ENCODE data around the gene TRIM40.

DNA sequence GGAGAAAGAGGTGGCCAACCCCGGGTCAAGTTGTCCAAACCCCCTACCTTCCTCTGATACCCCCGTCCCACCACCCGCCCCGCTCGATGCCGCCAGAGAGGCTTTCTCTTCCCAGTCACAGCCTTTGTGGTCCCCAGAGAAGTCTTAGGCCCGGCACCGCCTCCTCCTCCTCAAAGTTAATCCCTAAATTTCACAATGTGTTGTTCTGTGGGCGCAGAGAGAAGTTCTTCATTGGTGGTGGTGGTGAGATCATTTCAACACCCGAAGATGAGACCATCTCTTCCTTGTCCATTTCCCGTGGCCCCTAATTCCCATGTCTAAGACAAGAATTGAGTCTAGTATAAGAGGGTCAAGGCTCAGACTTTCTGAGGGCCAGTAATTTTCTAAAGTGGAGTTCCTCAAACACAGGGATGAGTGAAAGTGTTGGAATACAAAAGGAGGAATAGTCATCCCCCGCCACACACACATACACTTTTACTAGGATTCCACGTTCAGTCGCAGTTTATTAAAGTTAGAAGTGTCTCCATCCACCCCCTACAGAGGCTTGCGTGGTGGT, 33.4 kb upstream of the TRIM40 start:
- TF ChIP-seq, protein P1, sequence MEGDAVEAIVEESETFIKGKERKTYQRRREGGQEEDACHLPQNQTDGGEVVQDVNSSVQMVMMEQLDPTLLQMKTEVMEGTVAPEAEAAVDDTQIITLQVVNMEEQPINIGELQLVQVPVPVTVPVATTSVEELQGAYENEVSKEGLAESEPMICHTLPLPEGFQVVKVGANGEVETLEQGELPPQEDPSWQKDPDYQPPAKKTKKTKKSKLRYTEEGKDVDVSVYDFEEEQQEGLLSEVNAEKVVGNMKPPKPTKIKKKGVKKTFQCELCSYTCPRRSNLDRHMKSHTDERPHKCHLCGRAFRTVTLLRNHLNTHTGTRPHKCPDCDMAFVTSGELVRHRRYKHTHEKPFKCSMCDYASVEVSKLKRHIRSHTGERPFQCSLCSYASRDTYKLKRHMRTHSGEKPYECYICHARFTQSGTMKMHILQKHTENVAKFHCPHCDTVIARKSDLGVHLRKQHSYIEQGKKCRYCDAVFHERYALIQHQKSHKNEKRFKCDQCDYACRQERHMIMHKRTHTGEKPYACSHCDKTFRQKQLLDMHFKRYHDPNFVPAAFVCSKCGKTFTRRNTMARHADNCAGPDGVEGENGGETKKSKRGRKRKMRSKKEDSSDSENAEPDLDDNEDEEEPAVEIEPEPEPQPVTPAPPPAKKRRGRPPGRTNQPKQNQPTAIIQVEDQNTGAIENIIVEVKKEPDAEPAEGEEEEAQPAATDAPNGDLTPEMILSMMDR (IDR thresholded peaks at IDR 0.05), result no peak
- no peak for TF ChIP-seq POLR2A (IDR thresholded peaks at IDR 0.05)
